Testis (tissue), 3 donors: ENCODE measurements around the gene HUNK. TPM values are rescaled to one million over a fixed set of nuclear protein-coding genes. Genes with fewer than 3 reads are reported as not detected.

Source experiments
- DNase-seq: peaks from one replicate; pipeline ENCODE4 v3.0.0-alpha.2; 2019
- H3K27ac ChIP-seq, 2 donors: fragments of 200-600 bp; sonication (generic); one replicate each; pipeline ENCODE4 v1.5.1; 2019
- H3K27me3 ChIP-seq: fragments of 200-600 bp; sonication (generic); one replicate; pipeline ENCODE4 v1.5.1; 2019
- H3K36me3 ChIP-seq: fragments of 200-600 bp; sonication (generic); one replicate; pipeline ENCODE4 v1.5.1; 2017; ENCODE audit warnings: low read depth; ENCODE audit errors: missing control alignments
- H3K4me1 ChIP-seq: fragments of 200-600 bp; sonication (generic); one replicate; pipeline ENCODE4 v1.5.1; 2019
- H3K4me3 ChIP-seq, 2 donors: fragments of 200-600 bp; sonication (generic); one replicate each; pipeline ENCODE4 v1.5.1; 2017 to 2019
- H3K9me3 ChIP-seq: fragments of 200-600 bp; sonication (generic); one replicate; pipeline ENCODE4 v1.5.1; 2017
- POLR2A ChIP-seq: fragments of 450-650 bp; IDR thresholded peaks from one replicate; pipeline ENCODE4 v1.6.1; 2017; ENCODE audit warnings: antibody characterized with exemption, mild to moderate bottlenecking, moderate library complexity
- WGBS, 2 donors: methylation state at CpG; one replicate each; pipeline ENCODE4 v1.1.5; 2018; 5-methylcytosine and 5-hydroxymethylcytosine counted together
- intact Hi-C: fragments of 100-400 bp; cut with DNase I; formaldehyde crosslinking; loops from one replicate; pipeline ENCODE4 v1.15.1; 2023; ENCODE audit warnings: low total_unique reads
- polyA plus RNA-seq: library from polyadenylated mRNA; stranded (reverse); fragments of 350-450 nt; fragmentation: Illumina TruSeq; extraction: RNeasy Lipid Tissue Mini Kit (QIAGEN cat#74804); gene quantifications from one replicate; pipeline ENCODE4 v1.2.3, GENCODE V29; 2014; ENCODE audit warnings: low read depth, low replicate concordance; ENCODE audit not compliant: insufficient read depth
- total RNA-seq, 2 donors: library from RNA; depleted of rRNA; stranded (reverse); fragments of >200 nt; gene quantifications; one replicate each; pipeline ENCODE4 v1.2.3, GENCODE V29; 2016
- TF ChIP-seq, protein P1 (sequence below), 3 experiments: fragments of 450-650 bp in 2 of 3; fragments of 200-600 bp in 1 of 3; sonication (generic) in 1 of 3; IDR thresholded peaks; one replicate each; pipeline ENCODE4 v1.5.1; 2016 to 2019; ENCODE audit warnings: antibody characterized with exemption in 3 of 3, mild to moderate bottlenecking in 2 of 3, moderate library complexity in 1 of 3

HUNK gene
- total and polyA plus RNA-seq, 3 donors from 2014 or later = 2.1 to 7.6 (median 6.8) TPM

DNA sequence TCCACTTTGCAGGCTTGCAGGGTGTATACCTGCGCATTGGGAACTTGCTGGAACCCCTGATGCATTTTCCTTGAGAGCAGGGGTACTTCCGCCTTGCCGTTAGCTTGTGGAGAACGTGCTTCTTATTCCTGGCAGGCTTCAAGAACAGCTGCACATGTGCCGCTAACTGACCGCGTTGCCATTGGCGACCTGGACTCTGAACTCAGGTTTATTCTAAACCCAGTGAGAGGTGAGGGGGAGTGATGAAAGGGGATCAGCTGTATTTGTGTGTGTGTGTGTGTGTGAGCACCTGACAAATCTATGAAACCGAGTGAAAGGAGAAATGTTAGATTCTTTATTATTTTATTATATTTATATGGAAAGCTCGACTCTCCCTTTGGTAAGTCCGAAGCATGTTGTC lies 128.6 kb downstream of the HUNK start:
- H3K27ac ChIP-seq = no peak overlapping the region
- no peak for DNase-seq
- H3K27me3 ChIP-seq = no peaks in the 10 kb centered on the region
- H3K4me1 ChIP-seq = no peaks in the 10 kb centered on the region
- H3K4me3 ChIP-seq = no peak overlapping the region
- no peaks in the 10 kb centered on the region for H3K36me3 ChIP-seq
- intact Hi-C loops = no loop called here
- H3K9me3 ChIP-seq = no peaks in the 10 kb centered on the region
- TF ChIP-seq, protein P1, sequence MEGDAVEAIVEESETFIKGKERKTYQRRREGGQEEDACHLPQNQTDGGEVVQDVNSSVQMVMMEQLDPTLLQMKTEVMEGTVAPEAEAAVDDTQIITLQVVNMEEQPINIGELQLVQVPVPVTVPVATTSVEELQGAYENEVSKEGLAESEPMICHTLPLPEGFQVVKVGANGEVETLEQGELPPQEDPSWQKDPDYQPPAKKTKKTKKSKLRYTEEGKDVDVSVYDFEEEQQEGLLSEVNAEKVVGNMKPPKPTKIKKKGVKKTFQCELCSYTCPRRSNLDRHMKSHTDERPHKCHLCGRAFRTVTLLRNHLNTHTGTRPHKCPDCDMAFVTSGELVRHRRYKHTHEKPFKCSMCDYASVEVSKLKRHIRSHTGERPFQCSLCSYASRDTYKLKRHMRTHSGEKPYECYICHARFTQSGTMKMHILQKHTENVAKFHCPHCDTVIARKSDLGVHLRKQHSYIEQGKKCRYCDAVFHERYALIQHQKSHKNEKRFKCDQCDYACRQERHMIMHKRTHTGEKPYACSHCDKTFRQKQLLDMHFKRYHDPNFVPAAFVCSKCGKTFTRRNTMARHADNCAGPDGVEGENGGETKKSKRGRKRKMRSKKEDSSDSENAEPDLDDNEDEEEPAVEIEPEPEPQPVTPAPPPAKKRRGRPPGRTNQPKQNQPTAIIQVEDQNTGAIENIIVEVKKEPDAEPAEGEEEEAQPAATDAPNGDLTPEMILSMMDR (IDR thresholded peaks at IDR 0.05) = no peak
- TF ChIP-seq POLR2A = no peak
- 67 to 79% methylated on average over 11 of the region's 11 CpGs for WGBS, 2 donors

DNA sequence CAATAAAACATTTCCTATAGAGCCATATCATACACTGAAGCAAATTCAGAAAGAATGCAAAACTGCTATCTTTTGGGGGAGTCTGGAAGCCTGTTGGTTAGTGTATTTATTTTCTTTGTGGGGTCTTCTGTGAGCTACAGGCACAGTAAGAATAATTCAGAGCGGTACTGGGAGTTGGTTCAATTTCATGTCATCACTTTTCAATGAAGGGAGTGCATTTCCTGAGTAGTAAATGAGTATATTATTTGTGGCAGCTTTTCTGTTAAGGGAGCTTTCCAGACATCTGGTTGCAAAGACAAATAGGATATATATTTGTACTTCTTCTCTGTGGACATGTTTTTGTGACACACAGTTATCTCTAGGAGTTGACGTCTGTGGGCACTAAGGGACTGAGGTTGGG lies 130.6 kb downstream of the HUNK start:
- 76 to 93% methylated on average over 2 of the region's 2 CpGs for WGBS, 2 donors
- no peak overlapping the region for H3K27ac ChIP-seq
- TF ChIP-seq, protein P1 (IDR thresholded peaks at IDR 0.05) = no peak

DNA sequence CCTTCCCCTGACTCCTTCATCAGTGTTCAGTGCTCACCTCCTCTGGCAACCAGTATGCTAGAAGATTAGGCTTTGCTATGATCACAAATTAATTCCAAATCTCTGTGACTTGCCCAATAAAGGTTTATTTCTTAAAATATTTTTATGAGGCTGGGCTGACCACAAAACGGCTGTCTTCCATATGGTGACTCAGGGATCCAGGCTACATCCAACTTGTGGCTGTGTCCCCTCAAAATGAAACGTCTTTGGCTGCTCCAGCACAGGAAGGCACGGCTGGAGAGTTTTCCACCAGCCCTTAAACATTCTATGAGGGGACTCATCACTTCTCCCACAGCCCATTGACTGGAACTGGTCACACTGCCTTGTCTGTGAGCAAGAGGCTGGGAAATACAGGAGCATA lies 131.5 kb downstream of the HUNK start:
- Histone ChIP-seq H3K4me1 (no peaks in the 10 kb centered on the region), H3K27ac (no peak overlapping the region), H3K4me3 (no peak overlapping the region), H3K27me3 (no peaks in the 10 kb centered on the region), H3K9me3 (no peaks in the 10 kb centered on the region), H3K36me3 (no peaks in the 10 kb centered on the region)
- intact Hi-C loops = no loop called here
- 80 to 86% methylated on average over 3 of the region's 3 CpGs for WGBS, 2 donors
- no peak for DNase-seq
- TF ChIP-seq, protein P1 (IDR thresholded peaks at IDR 0.05) = no peak
- no peak for TF ChIP-seq POLR2A

More for the DNA sequence above, 130.6 kb downstream of the HUNK start:
- intact Hi-C loops = no loop called here
- no peak overlapping the region for H3K4me3 ChIP-seq
- H3K9me3 ChIP-seq = no peaks in the 10 kb centered on the region
- no peaks in the 10 kb centered on the region for H3K36me3 ChIP-seq
- H3K4me1 ChIP-seq = no peaks in the 10 kb centered on the region
- H3K27me3 ChIP-seq = no peaks in the 10 kb centered on the region
- no peak for DNase-seq

DNA sequence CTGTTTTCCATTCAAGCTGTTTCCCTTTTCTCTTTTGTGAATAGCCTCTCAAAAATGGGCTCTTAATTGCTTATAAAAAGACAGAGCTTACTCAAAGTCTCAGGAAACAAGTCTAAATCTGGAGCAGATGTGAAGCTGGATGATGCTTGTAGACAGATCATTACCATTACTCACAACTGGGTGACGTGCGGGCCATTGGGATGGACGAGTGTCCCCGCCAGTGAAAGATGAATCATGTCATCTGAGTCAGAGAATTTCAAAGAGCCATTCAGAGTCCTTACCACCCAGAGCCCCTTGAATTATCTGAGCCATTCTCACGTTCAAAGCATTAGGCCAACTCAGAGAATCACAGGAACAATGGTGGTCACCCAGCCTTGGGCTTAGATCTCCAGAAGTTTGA lies 134.6 kb downstream of the HUNK start:
- no peak overlapping the region for H3K4me3 ChIP-seq
- no peak overlapping the region for H3K27ac ChIP-seq
- WGBS, 2 donors = 89 to 96% methylated on average over 5 of the region's 5 CpGs
- DNase-seq = no peak
- H3K36me3 ChIP-seq = no peaks in the 10 kb centered on the region
- intact Hi-C loops = no loop called here
- no peaks in the 10 kb centered on the region for H3K27me3 ChIP-seq
- no peaks in the 10 kb centered on the region for H3K9me3 ChIP-seq
- no peaks in the 10 kb centered on the region for H3K4me1 ChIP-seq
- no peak for TF ChIP-seq POLR2A
- TF ChIP-seq, protein P1 (IDR thresholded peaks at IDR 0.05) = no peak

DNA sequence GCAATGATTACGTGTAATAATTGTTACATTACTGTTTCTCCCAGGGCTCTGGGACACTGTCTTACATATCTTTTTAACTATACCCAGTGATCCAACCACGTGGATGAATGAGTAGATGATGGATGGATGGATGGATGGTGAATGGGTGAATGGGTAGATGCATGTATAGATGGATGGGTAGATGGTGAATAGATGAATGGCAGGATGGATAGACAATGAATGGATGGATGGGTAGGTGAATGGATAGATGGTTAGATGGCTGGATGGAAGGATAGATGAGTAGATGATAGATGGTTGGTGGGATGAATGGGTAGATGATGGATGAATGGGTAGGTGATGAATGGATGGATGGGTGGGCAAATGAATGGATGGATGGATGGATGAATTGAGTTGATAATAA lies 135.9 kb downstream of the HUNK start:
- TF ChIP-seq, protein P1 (IDR thresholded peaks at IDR 0.05) = no peak
- TF ChIP-seq POLR2A = no peak
- Histone ChIP-seq H3K4me1 (no peaks in the 10 kb centered on the region), H3K36me3 (no peaks in the 10 kb centered on the region), H3K27me3 (no peaks in the 10 kb centered on the region), H3K4me3 (no peak overlapping the region), H3K27ac (no peak overlapping the region), H3K9me3 (no peaks in the 10 kb centered on the region)
- intact Hi-C loops = no loop called here
- no peak for DNase-seq
- 70 to 73% methylated on average over 2 of the region's 2 CpGs for WGBS, 2 donors
